Activated naive CD8-positive, alpha-beta T cell treated with anti-CD3 and anti-CD28 coated beads for 36 hours (primary cell): ENCODE data around the gene PER3. TPM values are rescaled to one million over a fixed set of nuclear protein-coding genes. Genes with fewer than 3 reads are reported as not detected.

Source experiments
- DNase-seq: peaks from one replicate; pipeline ENCODE4 v3.0.0; 2021
- H3K27ac Mint-ChIP-seq: one replicate; pipeline ENCODE4 v1.8.0; 2022; ENCODE audit warnings: mild to moderate bottlenecking, moderate library complexity, mixed read lengths
- H3K27me3 Mint-ChIP-seq: one replicate; pipeline ENCODE4 v1.8.0; 2022; ENCODE audit warnings: mild to moderate bottlenecking, mixed read lengths
- H3K36me3 Mint-ChIP-seq: one replicate; pipeline ENCODE4 v1.8.0; 2021; ENCODE audit warnings: mild to moderate bottlenecking, mixed read lengths
- H3K4me1 Mint-ChIP-seq: one replicate; pipeline ENCODE4 v1.8.0; 2021; ENCODE audit warnings: mixed read lengths
- H3K4me3 Mint-ChIP-seq: one replicate; pipeline ENCODE4 v1.8.0; 2022; ENCODE audit warnings: mild to moderate bottlenecking, moderate library complexity, mixed read lengths
- H3K9me3 Mint-ChIP-seq: one replicate; pipeline ENCODE4 v1.8.0; 2022; ENCODE audit warnings: mixed read lengths
- total RNA-seq, 2 experiments: library from RNA; stranded (reverse); gene quantifications; one replicate each; pipeline ENCODE4 v1.2.3, GENCODE V29; 2021

The PER3 gene
- total RNA-seq, 2 experiments from 2014 or later = 4.6 to 4.9 TPM

GRCh38 chr1:7768583-7768982 lies 15.5 kb upstream of the PER3 start:
- no peak for DNase-seq
- H3K4me1 Mint-ChIP-seq = peaks cover 20% of the 10 kb centered on the region
- H3K4me3 Mint-ChIP-seq = no peak overlapping the region
- peaks cover 30% of the 10 kb centered on the region for H3K27me3 Mint-ChIP-seq
- H3K36me3 Mint-ChIP-seq = peaks cover 10% of the 10 kb centered on the region
- H3K9me3 Mint-ChIP-seq = no peaks in the 10 kb centered on the region
- no peak overlapping the region for H3K27ac Mint-ChIP-seq

- no peak for DNase-seq
- peaks cover 28% of the 10 kb centered on the region for H3K27me3 Mint-ChIP-seq
- peaks cover 15% of the 10 kb centered on the region for H3K36me3 Mint-ChIP-seq
- H3K9me3 Mint-ChIP-seq = no peaks in the 10 kb centered on the region
- no peak overlapping the region for H3K4me3 Mint-ChIP-seq
- H3K27ac Mint-ChIP-seq = no peak overlapping the region
- peaks cover 27% of the 10 kb centered on the region for H3K4me1 Mint-ChIP-seq
Measured at GRCh38 chr1:7769673-7770412, 14.2 kb upstream of the PER3 start.

- Mint-ChIP-seq H3K9me3 (no peaks in the 10 kb centered on the region), H3K4me3 (peak overlapping the region; percentile 82), H3K4me1 (peaks cover 27% of the 10 kb centered on the region), H3K36me3 (peaks cover 15% of the 10 kb centered on the region), H3K27ac (no peak overlapping the region), H3K27me3 (peaks cover 28% of the 10 kb centered on the region)
- no peak for DNase-seq
Measured at GRCh38 chr1:7770669-7770996, 13.5 kb upstream of the PER3 start.

GRCh38 chr1:7770997-7771822 lies 12.9 kb upstream of the PER3 start, which contains the start of gene VAMP3:
TSS of gene VAMP3 (plus strand) at chr1:7771296. CDS start at chr1:7771384, 88 bp downstream.
- Mint-ChIP-seq H3K36me3 (peaks cover 17% of the 10 kb centered on the region), H3K4me1 (peaks cover 27% of the 10 kb centered on the region), H3K27me3 (peaks cover 28% of the 10 kb centered on the region), H3K4me3 (peak within 1 kb of the TSS; percentile 89), H3K27ac (peak within 1 kb of the TSS; percentile 76), H3K9me3 (no peaks in the 10 kb centered on the region)
- peak; percentile 84 for DNase-seq

- H3K4me1 Mint-ChIP-seq = peaks cover 27% of the 10 kb centered on the region
- peak overlapping the region; percentile 89 for H3K4me3 Mint-ChIP-seq
- H3K27ac Mint-ChIP-seq = peak overlapping the region; percentile 75
- H3K36me3 Mint-ChIP-seq = peaks cover 20% of the 10 kb centered on the region
- no peak for DNase-seq
- H3K27me3 Mint-ChIP-seq = peaks cover 27% of the 10 kb centered on the region
- H3K9me3 Mint-ChIP-seq = no peaks in the 10 kb centered on the region
Measured at GRCh38 chr1:7771823-7772299, 12.2 kb upstream of the PER3 start.

GRCh38 chr1:7777591-7777990 lies 6.5 kb upstream of the PER3 start:
- no peak for DNase-seq
- Mint-ChIP-seq H3K4me3 (no peak overlapping the region), H3K9me3 (no peaks in the 10 kb centered on the region), H3K27ac (no peak overlapping the region), H3K36me3 (peaks cover 22% of the 10 kb centered on the region), H3K4me1 (peaks cover 30% of the 10 kb centered on the region), H3K27me3 (no peaks in the 10 kb centered on the region)

- no peaks in the 10 kb centered on the region for H3K9me3 Mint-ChIP-seq
- H3K4me1 Mint-ChIP-seq = peaks cover 29% of the 10 kb centered on the region
- peaks cover 18% of the 10 kb centered on the region for H3K36me3 Mint-ChIP-seq
- DNase-seq = no peak
- H3K27ac Mint-ChIP-seq = no peak overlapping the region
- H3K4me3 Mint-ChIP-seq = no peak overlapping the region
- no peaks in the 10 kb centered on the region for H3K27me3 Mint-ChIP-seq
Measured at GRCh38 chr1:7778133-7778628, 5.9 kb upstream of the PER3 start.

- Mint-ChIP-seq H3K4me1 (peaks cover 22% of the 10 kb centered on the region), H3K36me3 (peaks cover 14% of the 10 kb centered on the region), H3K27ac (no peak overlapping the region), H3K4me3 (no peak overlapping the region), H3K27me3 (no peaks in the 10 kb centered on the region), H3K9me3 (no peaks in the 10 kb centered on the region)
- no peak for DNase-seq
Measured at GRCh38 chr1:7780976-7781375, 3.1 kb upstream of the PER3 start.

- Mint-ChIP-seq H3K27ac (no peak overlapping the region), H3K4me1 (peaks cover 22% of the 10 kb centered on the region), H3K9me3 (no peaks in the 10 kb centered on the region), H3K4me3 (no peak overlapping the region), H3K36me3 (peaks cover 14% of the 10 kb centered on the region), H3K27me3 (no peaks in the 10 kb centered on the region)
- no peak for DNase-seq
Measured at GRCh38 chr1:7781501-7781900, 2.6 kb upstream of the PER3 start.

GRCh38 chr1:7781923-7782495 lies 2.1 kb upstream of the PER3 start:
- H3K4me3 Mint-ChIP-seq = peak overlapping the region; percentile 74
- H3K27ac Mint-ChIP-seq = peak overlapping the region; percentile 74
- peaks cover 22% of the 10 kb centered on the region for H3K4me1 Mint-ChIP-seq
- no peaks in the 10 kb centered on the region for H3K27me3 Mint-ChIP-seq
- peak; percentile 33 for DNase-seq
- no peaks in the 10 kb centered on the region for H3K9me3 Mint-ChIP-seq
- H3K36me3 Mint-ChIP-seq = peaks cover 14% of the 10 kb centered on the region

GRCh38 chr1:7783178-7783711 lies 846 bp upstream of the PER3 start:
- peak; percentile 48 for DNase-seq
- H3K9me3 Mint-ChIP-seq = no peaks in the 10 kb centered on the region
- no peak overlapping the region for H3K27ac Mint-ChIP-seq
- peak overlapping the region; percentile 74 for H3K4me3 Mint-ChIP-seq
- H3K27me3 Mint-ChIP-seq = no peaks in the 10 kb centered on the region
- peaks cover 10% of the 10 kb centered on the region for H3K36me3 Mint-ChIP-seq
- H3K4me1 Mint-ChIP-seq = peaks cover 22% of the 10 kb centered on the region

- peaks cover 17% of the 10 kb centered on the region for H3K36me3 Mint-ChIP-seq
- no peak overlapping the region for H3K4me3 Mint-ChIP-seq
- H3K27ac Mint-ChIP-seq = no peak overlapping the region
- no peaks in the 10 kb centered on the region for H3K9me3 Mint-ChIP-seq
- no peak for DNase-seq
- no peaks in the 10 kb centered on the region for H3K27me3 Mint-ChIP-seq
- H3K4me1 Mint-ChIP-seq = peaks cover 22% of the 10 kb centered on the region
Measured at GRCh38 chr1:7784492-7785071, 491 bp downstream of the PER3 start.

GRCh38 chr1:7785108-7785507 lies 1.0 kb downstream of the PER3 start:
- Mint-ChIP-seq H3K9me3 (peaks cover 5% of the 10 kb centered on the region), H3K4me3 (no peak overlapping the region), H3K4me1 (peaks cover 22% of the 10 kb centered on the region), H3K27me3 (no peaks in the 10 kb centered on the region), H3K36me3 (peaks cover 22% of the 10 kb centered on the region), H3K27ac (no peak overlapping the region)
- no peak for DNase-seq

GRCh38 chr1:7786795-7787194 lies 2.7 kb downstream of the PER3 start:
- peaks cover 38% of the 10 kb centered on the region for H3K36me3 Mint-ChIP-seq
- H3K4me3 Mint-ChIP-seq = no peak overlapping the region
- peaks cover 15% of the 10 kb centered on the region for H3K4me1 Mint-ChIP-seq

More at GRCh38 chr1:7786795-7787194, 2.7 kb downstream of the PER3 start:
- Mint-ChIP-seq H3K27me3 (no peaks in the 10 kb centered on the region), H3K9me3 (peaks cover 13% of the 10 kb centered on the region), H3K27ac (no peak overlapping the region)
- no peak for DNase-seq
